HG03066 (cell line): ENCODE data around the gene MAFG.

ENCODE experiments used
- ATAC-seq: cut with Tn5 transposase; IDR thresholded peaks from one replicate; pipeline ENCODE4 v1.9.1; 2021; ENCODE audit warnings: low read depth; ENCODE audit not compliant: unreplicated experiment

Gene MAFG

GRCh38 chr17:81912441-81913309, 14.9 kb downstream of the MAFG start:
- ATAC-seq, result no peak

- no peak for ATAC-seq
These were observed 15.6 kb downstream of the MAFG start for GRCh38 chr17:81911969-81912368.

DNA sequence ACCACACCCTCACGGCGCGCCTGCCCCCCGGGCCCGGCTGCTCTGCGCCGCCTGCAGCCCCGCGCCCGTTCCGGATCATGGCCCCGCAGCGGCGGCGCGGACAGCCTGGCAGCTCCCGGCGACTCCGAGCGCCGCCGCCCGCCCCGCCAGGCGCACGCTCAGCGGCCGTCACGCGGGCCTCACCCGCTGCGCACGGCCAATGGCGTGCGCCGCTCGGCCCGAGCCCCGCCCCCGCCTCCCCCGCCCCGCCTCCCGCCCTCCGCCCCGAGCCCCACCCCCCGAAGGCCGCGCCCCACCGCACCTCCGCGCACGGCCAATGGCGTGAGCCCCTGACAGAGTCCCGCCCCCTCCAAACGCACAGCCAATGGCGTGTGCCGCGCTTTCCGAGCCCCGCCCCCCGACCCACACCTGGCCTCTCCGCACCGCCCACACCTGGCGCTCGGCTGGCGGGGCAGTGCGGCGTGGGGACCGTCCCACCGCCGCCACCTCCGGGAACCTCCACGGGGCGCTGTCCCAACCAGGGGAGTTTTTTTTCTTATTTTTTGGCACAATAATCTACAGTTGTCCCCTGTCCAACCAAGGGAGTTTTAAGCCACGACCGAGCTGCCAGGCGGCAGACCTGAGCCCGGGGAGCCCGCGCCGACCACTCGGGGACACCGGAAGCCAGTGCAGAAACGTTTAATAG, 16.1 kb downstream of the MAFG start, which contains the start of gene PCYT2:
TSS of gene PCYT2 (minus strand) at position 123 of the 685 bp plus-strand sequence. CDS start at position 79, 44 bp downstream.
- ATAC-seq, result peak; percentile 81

- ATAC-seq, result peak; percentile 24
These were observed 16.7 kb downstream of the MAFG start for GRCh38 chr17:81910840-81911276.

DNA sequence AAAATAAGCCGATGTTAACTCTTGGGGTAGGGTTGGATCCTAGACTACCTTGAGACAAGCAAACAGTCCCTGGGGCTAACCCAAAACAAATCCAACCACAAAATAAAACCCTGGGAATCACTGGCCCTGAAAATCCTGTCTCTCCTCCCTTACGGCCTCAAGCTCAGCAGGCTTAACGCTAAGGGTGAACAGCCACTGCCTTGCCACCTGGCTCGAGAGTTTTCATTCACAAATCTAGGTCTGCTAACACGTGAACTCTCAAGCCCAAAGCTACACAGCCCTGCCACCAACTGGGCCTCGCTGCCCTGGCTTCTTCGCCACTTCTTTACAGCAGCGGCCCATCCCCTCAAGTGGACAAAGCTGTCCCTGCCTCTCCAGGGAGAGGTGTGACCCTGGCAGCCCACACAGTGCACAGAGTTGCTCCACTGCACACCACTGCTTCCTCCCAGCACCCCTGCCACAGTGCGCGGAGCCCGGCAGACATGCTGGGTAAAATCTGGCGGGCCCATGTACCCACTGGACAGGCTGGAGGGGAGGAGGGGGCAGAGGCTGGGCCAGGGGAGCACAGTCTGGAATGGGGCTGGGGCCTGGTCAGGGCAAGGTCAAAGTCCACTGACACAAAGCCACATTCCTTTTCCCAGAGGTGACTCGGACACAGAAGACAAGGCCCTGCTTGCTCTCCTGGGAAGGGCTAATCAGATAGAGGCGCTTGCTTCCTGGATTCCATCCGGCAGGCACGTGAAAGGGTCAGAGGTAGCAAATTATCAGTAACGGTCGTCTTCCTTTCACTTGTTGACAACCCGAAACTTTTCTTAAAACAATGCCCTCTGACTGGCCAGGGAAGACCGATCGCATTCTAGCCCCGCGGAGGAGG, 17.3 kb downstream of the MAFG start:
- no peak for ATAC-seq

DNA sequence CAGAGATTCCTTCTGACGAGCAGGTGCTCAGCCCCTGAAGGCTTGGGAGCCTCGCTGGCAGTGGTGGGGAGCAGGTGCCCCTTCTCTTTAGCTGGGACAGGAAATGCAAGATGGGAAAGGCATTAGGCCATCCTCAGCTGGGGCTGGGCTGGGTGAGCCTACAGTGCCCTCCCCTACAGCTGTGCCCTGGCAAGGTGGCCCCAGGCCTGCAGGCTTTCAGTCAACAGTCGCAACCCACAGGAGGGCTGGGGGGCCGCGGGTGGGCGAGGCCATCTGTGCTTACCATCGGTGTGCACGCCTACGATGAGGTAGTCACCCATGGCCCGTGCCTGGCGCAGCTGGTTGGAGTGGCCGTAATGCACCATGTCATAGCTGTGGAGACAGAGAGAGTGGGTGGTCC, 18.3 kb downstream of the MAFG start:
- ATAC-seq, result no peak

- no peak for ATAC-seq
These were observed 18.7 kb downstream of the MAFG start for GRCh38 chr17:81908793-81909192.

GRCh38 chr17:81907219-81908145, 20.1 kb downstream of the MAFG start:
- no peak for ATAC-seq

- ATAC-seq, result no peak
These were observed 20.9 kb downstream of the MAFG start for GRCh38 chr17:81906476-81907218.

- ATAC-seq, result no peak
These were observed 21.5 kb downstream of the MAFG start for GRCh38 chr17:81905993-81906392.

DNA sequence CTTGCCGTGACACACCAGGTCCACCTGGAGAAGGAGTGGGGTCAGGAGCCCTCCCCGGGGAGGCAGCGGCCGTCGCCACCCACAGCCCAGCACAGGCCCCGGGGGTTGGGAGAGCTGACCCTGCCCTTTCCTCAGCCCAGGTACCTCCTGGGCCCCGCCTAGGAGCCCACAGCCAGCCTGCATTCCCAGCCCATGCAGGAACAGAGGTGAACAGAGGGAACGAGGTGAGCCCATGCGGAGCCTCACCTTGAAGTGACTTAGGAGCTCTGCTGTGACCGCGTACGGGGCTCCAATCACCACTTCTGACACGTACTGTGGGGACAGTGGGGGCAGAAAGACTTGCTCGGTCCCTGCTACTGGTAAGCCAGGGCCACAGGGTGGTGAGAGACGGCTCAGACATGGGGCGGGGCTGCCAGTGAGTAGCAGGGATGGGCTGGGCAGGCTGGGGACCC, 22.1 kb downstream of the MAFG start:
- no peak for ATAC-seq

GRCh38 chr17:81904600-81905423, 22.7 kb downstream of the MAFG start:
- ATAC-seq, result no peak

GRCh38 chr17:81903896-81904599, 23.5 kb downstream of the MAFG start:
- no peak for ATAC-seq

- no peak for ATAC-seq
These were observed 24.1 kb downstream of the MAFG start for GRCh38 chr17:81903415-81903831.

- ATAC-seq, result no peak
These were observed 24.7 kb downstream of the MAFG start for GRCh38 chr17:81902653-81903414.

- ATAC-seq, result no peak
These were observed 25.4 kb downstream of the MAFG start, which contains the start of gene NPB for GRCh38 chr17:81902023-81902652. NPB (plus strand) TSS chr17:81902238; CDS start chr17:81902278, 40 bp downstream.
